ENCODE results near the gene CPEB3. TPM values are rescaled to one million over a fixed set of nuclear protein-coding genes. Genes with fewer than 3 reads are reported as not detected.

Gene CPEB3
- total RNA-seq, 6 experiments from 2014 or later, result 0.85 to 1.1 (median 1.0) TPM

DNA sequence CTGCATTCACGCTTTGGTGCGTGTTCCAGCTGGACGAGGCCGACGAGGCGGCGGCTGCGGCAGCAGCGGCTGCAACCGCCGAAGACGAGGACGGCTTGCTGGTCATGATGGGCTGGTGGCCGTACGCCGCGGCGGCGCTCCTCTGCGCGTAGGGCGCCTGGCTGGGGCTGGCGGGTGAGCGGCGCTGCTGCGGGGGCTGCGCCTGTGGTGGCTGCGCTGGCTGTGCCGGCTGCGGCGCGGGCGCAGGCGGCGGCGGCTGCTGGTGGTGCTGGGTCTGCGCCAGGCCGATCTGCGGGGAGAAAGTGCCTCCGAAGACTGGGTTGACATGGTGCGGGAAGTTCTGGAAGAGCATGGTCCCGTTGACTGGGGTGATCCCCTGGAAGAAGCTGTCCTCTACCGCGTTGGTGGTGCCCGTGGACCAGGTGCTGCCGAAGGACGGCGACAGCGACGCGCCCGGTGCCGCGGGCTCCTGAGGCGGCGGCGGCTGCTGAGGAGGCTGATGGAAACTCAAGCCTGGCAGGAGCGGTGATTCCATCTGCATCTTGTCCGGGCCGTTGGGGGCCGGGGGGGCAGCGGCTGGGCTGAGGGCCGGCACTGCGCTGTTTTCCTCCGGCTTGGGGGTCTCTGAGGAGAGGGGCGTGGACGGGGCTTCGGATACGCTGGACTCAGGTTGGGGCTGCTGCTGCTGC, 51.1 kb downstream of the CPEB3 start:
- Mint-ChIP-seq H3K4me1 (ENCODE audit: low read depth) (peaks cover 35% of the 10 kb centered on the region), H3K27ac (peak overlapping the region; percentile 79), H3K9me3 (no peaks in the 10 kb centered on the region), H3K27me3 (ENCODE audit: insufficient read depth) (no peaks in the 10 kb centered on the region), H3K36me3 (ENCODE audit: low read depth) (0 out of 2 replicates have a peak, but pooled peaks cover 4% of the 10 kb centered on the region), H3K4me3 (peak overlapping the region; percentile 93)
- TF ChIP-seq, protein P1, sequence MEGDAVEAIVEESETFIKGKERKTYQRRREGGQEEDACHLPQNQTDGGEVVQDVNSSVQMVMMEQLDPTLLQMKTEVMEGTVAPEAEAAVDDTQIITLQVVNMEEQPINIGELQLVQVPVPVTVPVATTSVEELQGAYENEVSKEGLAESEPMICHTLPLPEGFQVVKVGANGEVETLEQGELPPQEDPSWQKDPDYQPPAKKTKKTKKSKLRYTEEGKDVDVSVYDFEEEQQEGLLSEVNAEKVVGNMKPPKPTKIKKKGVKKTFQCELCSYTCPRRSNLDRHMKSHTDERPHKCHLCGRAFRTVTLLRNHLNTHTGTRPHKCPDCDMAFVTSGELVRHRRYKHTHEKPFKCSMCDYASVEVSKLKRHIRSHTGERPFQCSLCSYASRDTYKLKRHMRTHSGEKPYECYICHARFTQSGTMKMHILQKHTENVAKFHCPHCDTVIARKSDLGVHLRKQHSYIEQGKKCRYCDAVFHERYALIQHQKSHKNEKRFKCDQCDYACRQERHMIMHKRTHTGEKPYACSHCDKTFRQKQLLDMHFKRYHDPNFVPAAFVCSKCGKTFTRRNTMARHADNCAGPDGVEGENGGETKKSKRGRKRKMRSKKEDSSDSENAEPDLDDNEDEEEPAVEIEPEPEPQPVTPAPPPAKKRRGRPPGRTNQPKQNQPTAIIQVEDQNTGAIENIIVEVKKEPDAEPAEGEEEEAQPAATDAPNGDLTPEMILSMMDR (IDR thresholded peaks at IDR 0.05), result no peak
- DNase-seq, result no peak

DNA sequence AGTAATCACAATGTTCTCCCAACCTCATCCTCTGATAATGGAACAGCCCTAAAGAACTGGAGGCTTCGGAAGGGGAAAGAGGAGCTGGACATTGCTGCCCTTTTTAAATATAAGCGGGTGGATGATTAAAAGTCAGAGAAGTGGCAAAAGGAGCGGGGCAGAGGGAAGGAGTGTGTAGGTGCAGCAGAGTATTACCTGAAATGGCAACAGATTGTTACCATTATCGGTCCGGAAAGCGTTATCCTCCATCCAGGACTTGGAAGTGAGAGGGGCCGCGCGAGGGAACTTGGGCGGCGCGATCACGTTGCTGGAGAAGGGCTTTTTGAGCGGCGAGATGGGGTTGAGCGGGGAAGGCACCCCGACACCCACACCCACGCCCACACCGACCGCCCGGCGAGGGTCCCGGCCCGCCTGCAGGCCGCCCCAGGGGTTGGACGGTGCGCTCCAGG, 51.7 kb downstream of the CPEB3 start:
- peak overlapping the region; percentile 53 for H3K27ac Mint-ChIP-seq
- peak overlapping the region; percentile 93 for H3K4me3 Mint-ChIP-seq
- H3K36me3 Mint-ChIP-seq (ENCODE audit: low read depth), result 0 out of 2 replicates have a peak, but pooled peaks cover 4% of the 10 kb centered on the region
- peaks cover 35% of the 10 kb centered on the region for H3K4me1 Mint-ChIP-seq (ENCODE audit: low read depth)
- no peaks in the 10 kb centered on the region for H3K27me3 Mint-ChIP-seq (ENCODE audit: insufficient read depth)
- DNase-seq, result no peak
- no peaks in the 10 kb centered on the region for H3K9me3 Mint-ChIP-seq
- TF ChIP-seq, protein P1 (IDR thresholded peaks at IDR 0.05), result no peak

DNA sequence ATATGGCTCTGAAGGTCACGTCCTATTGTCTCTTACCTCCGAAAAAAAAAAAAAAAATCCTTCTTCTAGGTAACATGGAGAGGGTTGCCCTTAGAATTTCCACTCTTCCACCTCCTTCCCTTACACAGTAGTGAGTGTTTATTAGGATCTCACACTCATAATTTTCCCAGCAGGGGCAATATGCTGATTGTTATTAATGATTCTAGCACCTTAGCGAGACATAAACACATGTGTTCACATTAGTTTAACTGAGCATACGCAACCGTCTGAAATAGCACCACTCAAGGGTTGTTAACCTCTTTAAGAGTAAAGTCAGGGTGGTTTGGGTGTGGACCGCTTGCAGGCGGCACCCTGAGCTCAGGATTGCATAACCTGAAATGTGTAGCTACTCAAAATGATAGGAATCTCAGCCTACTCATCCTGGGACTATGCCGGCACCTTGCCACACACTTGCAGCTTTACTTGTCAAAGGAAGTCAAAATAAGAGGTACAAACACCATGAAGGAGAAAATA, 52.2 kb downstream of the CPEB3 start:
- Mint-ChIP-seq H3K27ac (peak overlapping the region; percentile 53), H3K4me3 (peak overlapping the region; percentile 93), H3K4me1 (ENCODE audit: low read depth) (peaks cover 35% of the 10 kb centered on the region), H3K27me3 (ENCODE audit: insufficient read depth) (no peaks in the 10 kb centered on the region), H3K36me3 (ENCODE audit: low read depth) (0 out of 2 replicates have a peak, but pooled peaks cover 4% of the 10 kb centered on the region), H3K9me3 (no peaks in the 10 kb centered on the region)
- peak; percentile 76 for DNase-seq
- TF ChIP-seq, protein P1 (IDR thresholded peaks at IDR 0.05), result no peak

DNA sequence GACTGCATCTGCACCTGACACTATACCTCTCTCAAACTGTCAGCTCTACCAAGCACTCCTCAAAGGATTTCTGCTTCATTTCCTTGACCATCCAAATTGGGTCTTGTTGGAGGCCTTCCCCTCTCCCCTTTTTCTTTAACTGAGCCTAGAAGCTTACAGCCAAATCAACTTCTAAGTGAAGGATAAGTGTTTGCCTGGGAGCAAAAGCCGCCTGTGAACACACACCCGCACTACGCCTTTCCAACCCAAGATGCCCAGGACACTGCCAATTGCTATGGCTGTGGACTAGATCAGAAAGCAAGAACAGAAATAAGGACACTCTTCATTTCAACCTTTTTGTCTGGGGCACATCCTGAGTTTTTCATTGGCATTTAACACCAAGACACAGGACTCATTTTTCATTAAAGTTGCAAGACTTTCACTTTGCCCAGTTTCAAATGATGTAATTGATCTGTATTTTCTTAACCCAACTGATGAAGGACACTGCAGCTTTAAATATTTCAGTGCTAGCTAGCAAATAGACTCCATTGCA, 52.8 kb downstream of the CPEB3 start:
- DNase-seq, result no peak
- H3K36me3 Mint-ChIP-seq (ENCODE audit: low read depth), result 0 out of 2 replicates have a peak, but pooled peaks cover 4% of the 10 kb centered on the region
- H3K27me3 Mint-ChIP-seq (ENCODE audit: insufficient read depth), result no peaks in the 10 kb centered on the region
- H3K27ac Mint-ChIP-seq, result no peak overlapping the region
- peak overlapping the region; percentile 7; the same call in 1 of the 2 replicates for H3K4me3 Mint-ChIP-seq
- TF ChIP-seq, protein P1 (IDR thresholded peaks at IDR 0.05), result no peak
- H3K4me1 Mint-ChIP-seq (ENCODE audit: low read depth), result peaks cover 30% of the 10 kb centered on the region
- no peaks in the 10 kb centered on the region for H3K9me3 Mint-ChIP-seq

DNA sequence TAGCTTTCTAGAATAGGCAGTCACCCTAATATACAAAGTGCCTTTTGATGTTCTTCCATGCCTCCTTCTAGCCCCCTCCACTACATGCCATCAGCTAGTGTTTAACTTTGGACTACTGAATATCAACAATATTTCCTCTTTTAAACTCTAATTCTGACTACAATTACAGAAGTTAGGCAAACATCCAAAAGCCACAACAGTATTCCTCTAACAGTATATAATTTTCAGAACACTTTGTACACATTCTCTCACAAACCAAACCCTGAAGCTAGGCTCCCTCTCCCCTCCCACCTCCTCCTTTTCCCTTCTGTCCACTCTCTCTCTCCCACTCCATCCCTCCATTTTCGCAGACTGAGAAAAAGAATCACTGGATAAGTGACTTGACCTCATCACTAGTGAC, 59.7 kb downstream of the CPEB3 start:
- Mint-ChIP-seq H3K4me1 (ENCODE audit: low read depth) (no peaks in the 10 kb centered on the region), H3K9me3 (no peaks in the 10 kb centered on the region), H3K27me3 (ENCODE audit: insufficient read depth) (no peaks in the 10 kb centered on the region), H3K27ac (no peak overlapping the region), H3K4me3 (no peak overlapping the region), H3K36me3 (ENCODE audit: low read depth) (no peaks in the 10 kb centered on the region)
- DNase-seq, result no peak
- TF ChIP-seq, protein P1 (IDR thresholded peaks at IDR 0.05), result no peak

Data from HFFc6 (cell line).